ENCODE measurements around the gene ABCB1. TPM values are rescaled to one million over a fixed set of nuclear protein-coding genes. Genes with fewer than 3 reads are reported as not detected.
A peak's percentile ranks its signal among the peaks of the same experiment; 100 is the strongest.

Gene ABCB1
- total and polyA plus RNA-seq, 2 of the 8 experiments (the other 6 are each of a cell fraction or from before 2014, with no cell fraction given), result 0.51 to 1.2 TPM

GRCh38 chr7:87474533-87475358 lies 125.9 kb downstream of the ABCB1 start:
- peaks cover 5% of the 10 kb centered on the region; the same call in 1 of the 2 replicates for H3K23me2 ChIP-seq (ENCODE audit: low read depth, low read length)
- no peak overlapping the region; the same call in 1 of the 2 replicates for H2BK20ac ChIP-seq (ENCODE audit: low read length)
- POLR2A ChIA-PET (ENCODE audit: partially characterized antibody), result interaction anchor here (1.2 kb wide), 1 partner anchor 10 kb away, joined by 5 read pairs; no protein-coding TSS in a partner anchor
- peak overlapping the region; percentile 94 for H3K4me2 ChIP-seq (ENCODE audit: insufficient read depth in 1 of 2, low read depth in 2 of 2, low read length in 2 of 2)
- CTCF ChIA-PET (ENCODE audit: partially characterized antibody), result interaction anchor here (1.3 to 1.6 kb wide), 2 partner anchors 9 to 31 kb away, joined by 3 to 4 read pairs; no protein-coding TSS in a partner anchor
- peak; percentile 83 for FAIRE-seq
- DNase-seq (ENCODE audit: low read depth in 1 of 2, low spot score in 2 of 2), result no peak
- H3K79me2 ChIP-seq (ENCODE audit: control insufficient read depth in 1 of 2, insufficient read depth in 2 of 2, low read length in 2 of 2), result no peaks in the 10 kb centered on the region
- no peaks in the 10 kb centered on the region for H4K20me1 ChIP-seq (replicated peaks in 1 of 2; ENCODE audit: control insufficient read depth in 1 of 2, insufficient read depth in 2 of 2, low read length in 2 of 2)
- 29% methylated on average over 14 of the region's 14 CpGs; no CpG with 5 or more reads in 1 of the 2 experiments for WGBS, 2 experiments (ENCODE audit: extremely low coverage in 1 of 2, insufficient coverage in 1 of 2, insufficient read length in 1 of 2, insufficient replicate concordance in 2 of 2, low coverage in 1 of 2, low lambda C conversion rate in 2 of 2, missing lambda C conversion rate in 1 of 2)
- no peak overlapping the region for H3K4ac ChIP-seq (replicated peaks; ENCODE audit: insufficient read length, low read depth, low read length)
- H3K36me3 ChIP-seq (ENCODE audit: control insufficient read depth in 2 of 4, insufficient read depth in 4 of 4, low read length in 3 of 4), result no peaks in the 10 kb centered on the region
- H3K79me1 ChIP-seq (ENCODE audit: low read depth, low read length), result no peaks in the 10 kb centered on the region
- peak overlapping the region; percentile 72 for H2AFZ ChIP-seq (ENCODE audit: low read length)
- no peak overlapping the region for H2BK120ac ChIP-seq (replicated peaks; ENCODE audit: low read depth, low read length)
- H3K27me3 ChIP-seq (replicated peaks in 1 of 4; ENCODE audit: control insufficient read depth in 3 of 4, extremely low read depth in 1 of 4, insufficient read depth in 3 of 4, low read length in 3 of 4), result peaks cover 5 to 29% (median 21%) of the 10 kb centered on the region in 4 experiments
- H4K5ac ChIP-seq (ENCODE audit: insufficient read length, low read depth, low read length), result no peak overlapping the region
- no peak overlapping the region for H2BK15ac ChIP-seq (ENCODE audit: low read length)
- H3K4me3 ChIP-seq (ENCODE audit: extremely low read depth in 1 of 4, insufficient read depth in 2 of 4, low read depth in 3 of 4, low read length in 4 of 4), result peak overlapping the region; percentile 43 to 68 (median 56)
- H3K9me3 ChIP-seq (ENCODE audit: insufficient read depth in 2 of 2, low read depth in 1 of 2, low read length in 1 of 2), result no peaks in the 10 kb centered on the region; a peak in 1 of 4 replicates
- no peak overlapping the region for H2BK5ac ChIP-seq (ENCODE audit: low read depth, low read length)
- H4K91ac ChIP-seq (replicated peaks; ENCODE audit: insufficient read length, low read length), result no peak overlapping the region
- no peak overlapping the region for H3K23ac ChIP-seq (ENCODE audit: insufficient read length)
- H4K8ac ChIP-seq (ENCODE audit: extremely low read depth, insufficient read depth, low read length), result no peak overlapping the region
- no peak overlapping the region for H3K56ac ChIP-seq (replicated peaks; ENCODE audit: insufficient read length, low read depth, low read length)
- H3K9ac ChIP-seq (replicated peaks in 1 of 4; ENCODE audit: extremely low read depth in 1 of 4, low read depth in 3 of 4, low read length in 3 of 4), result peak overlapping the region in 1 of 4 experiments; percentile 19; a peak in 3 of 7 replicates
- 0 out of 2 replicates have a peak overlapping the region, but pooled peaks have one; percentile 51 for H2BK12ac ChIP-seq (ENCODE audit: low read depth, low read length)
- H3K14ac ChIP-seq (ENCODE audit: insufficient read length), result no peak overlapping the region
- H3K27ac ChIP-seq (ENCODE audit: low read depth, low read length), result no peak overlapping the region
- peaks cover 5 to 13% (median 9%) of the 10 kb centered on the region in 4 experiments; a peak in 6 of 7 replicates for H3K4me1 ChIP-seq (replicated peaks in 1 of 4; ENCODE audit: control insufficient read depth in 3 of 4, insufficient read depth in 4 of 4, low read length in 3 of 4)
- 0 out of 2 replicates have a peak overlapping the region, but pooled peaks have one; percentile 43 for H3K18ac ChIP-seq (ENCODE audit: extremely low read depth, low read length)
- no peak overlapping the region for H2AK5ac ChIP-seq (ENCODE audit: low read depth, low read length)
